Glutamatergic neuron (in vitro differentiated cells): ENCODE measurements around the gene PRKCA. TPM values are rescaled to one million over a fixed set of nuclear protein-coding genes. Genes with fewer than 3 reads are reported as not detected.

ENCODE experiments used
- DNase-seq: peaks from one replicate; pipeline ENCODE4 v3.0.0; 2022
- H3K27ac Mint-ChIP-seq: one replicate; pipeline ENCODE4 v1.8.0; 2020; ENCODE audit warnings: mild to moderate bottlenecking, mixed read lengths, inconsistent platforms; ENCODE audit not compliant: unreplicated experiment
- H3K27me3 Mint-ChIP-seq: one replicate; pipeline ENCODE4 v1.8.0; 2020; ENCODE audit warnings: mild to moderate bottlenecking, moderate library complexity, mixed read lengths, inconsistent platforms; ENCODE audit not compliant: unreplicated experiment
- H3K36me3 Mint-ChIP-seq: one replicate; pipeline ENCODE4 v1.8.0; 2020; ENCODE audit warnings: mild to moderate bottlenecking, mixed read lengths, inconsistent platforms; ENCODE audit not compliant: unreplicated experiment
- H3K4me1 Mint-ChIP-seq: one replicate; pipeline ENCODE4 v1.8.0; 2020; ENCODE audit warnings: mild to moderate bottlenecking, low read depth, mixed read lengths, inconsistent platforms; ENCODE audit not compliant: unreplicated experiment
- H3K4me3 Mint-ChIP-seq: one replicate; pipeline ENCODE4 v1.8.0; 2020; ENCODE audit warnings: mild to moderate bottlenecking, mixed read lengths, inconsistent platforms; ENCODE audit not compliant: unreplicated experiment
- H3K9me3 Mint-ChIP-seq: one replicate; pipeline ENCODE4 v1.8.0; 2020; ENCODE audit warnings: mild to moderate bottlenecking, moderate library complexity, mixed read lengths, inconsistent platforms; ENCODE audit not compliant: unreplicated experiment
- CTCF ChIP-seq: fragments of 200-600 bp; sonication (generic); IDR thresholded peaks from one replicate; pipeline ENCODE4 v1.5.0; 2021; ENCODE audit not compliant: partially characterized antibody, unreplicated experiment
- total RNA-seq: library from RNA; stranded (reverse); fragmentation: NEBNext Ultra II Directional; extraction: Animal tissue kit (Norgen Biotek cat#: 25700); gene quantifications from one replicate; pipeline ENCODE4 v1.2.1, GENCODE V29; 2021; ENCODE audit not compliant: unreplicated experiment

Gene PRKCA
- total RNA-seq, 1 donor from 2014 or later = 2.2 TPM

GRCh38 chr17:66843627-66844026 is 541.2 kb downstream of the PRKCA start:
- no peak for TF ChIP-seq CTCF
- no peak for DNase-seq

GRCh38 chr17:66847704-66848103 is 545.3 kb downstream of the PRKCA start:
- DNase-seq = no peak
- peaks cover 19% of the 10 kb centered on the region for H3K36me3 Mint-ChIP-seq
- no peak overlapping the region for H3K4me3 Mint-ChIP-seq
- H3K27me3 Mint-ChIP-seq = peaks cover 3% of the 10 kb centered on the region
- no peak overlapping the region for H3K27ac Mint-ChIP-seq
- TF ChIP-seq CTCF = no peak
- H3K4me1 Mint-ChIP-seq = peaks cover 16% of the 10 kb centered on the region
- H3K9me3 Mint-ChIP-seq = peaks cover 5% of the 10 kb centered on the region

More at GRCh38 chr17:66843627-66844026, 541.2 kb downstream of the PRKCA start:
- H3K36me3 Mint-ChIP-seq = peaks cover 12% of the 10 kb centered on the region
- H3K4me3 Mint-ChIP-seq = no peak overlapping the region
- no peak overlapping the region for H3K27ac Mint-ChIP-seq
- H3K27me3 Mint-ChIP-seq = peaks cover 11% of the 10 kb centered on the region
- H3K4me1 Mint-ChIP-seq = peaks cover 21% of the 10 kb centered on the region
- H3K9me3 Mint-ChIP-seq = peaks cover 10% of the 10 kb centered on the region

- no peak for TF ChIP-seq CTCF
- no peak overlapping the region for H3K27ac Mint-ChIP-seq
- peaks cover 19% of the 10 kb centered on the region for H3K36me3 Mint-ChIP-seq
- no peak overlapping the region for H3K4me3 Mint-ChIP-seq
- peaks cover 16% of the 10 kb centered on the region for H3K4me1 Mint-ChIP-seq
- H3K9me3 Mint-ChIP-seq = peaks cover 4% of the 10 kb centered on the region
- no peak for DNase-seq
- peaks cover 3% of the 10 kb centered on the region for H3K27me3 Mint-ChIP-seq
These were observed 546.1 kb downstream of the PRKCA start for GRCh38 chr17:66848496-66848895.

GRCh38 chr17:66849032-66849655 is 546.7 kb downstream of the PRKCA start:
- Mint-ChIP-seq H3K4me3 (no peak overlapping the region), H3K27ac (no peak overlapping the region), H3K9me3 (peaks cover 4% of the 10 kb centered on the region), H3K27me3 (peaks cover 3% of the 10 kb centered on the region), H3K36me3 (peaks cover 19% of the 10 kb centered on the region), H3K4me1 (peaks cover 13% of the 10 kb centered on the region)
- no peak for DNase-seq
- TF ChIP-seq CTCF = no peak

- Mint-ChIP-seq H3K4me1 (peaks cover 13% of the 10 kb centered on the region), H3K4me3 (no peak overlapping the region), H3K36me3 (peaks cover 25% of the 10 kb centered on the region), H3K27me3 (peaks cover 5% of the 10 kb centered on the region), H3K27ac (peak overlapping the region; percentile 5), H3K9me3 (peaks cover 4% of the 10 kb centered on the region)
- no peak for TF ChIP-seq CTCF
- DNase-seq = no peak
These were observed 547.6 kb downstream of the PRKCA start for GRCh38 chr17:66849851-66850580.
